PC-9 (cell line): ENCODE data around the gene TSPEAR. TPM values are rescaled to one million over a fixed set of nuclear protein-coding genes. Genes with fewer than 3 reads are reported as not detected.
"Not testable (repeated sequence)": the region's sequence is repeated elsewhere in the genome, so short reads cannot be mapped to it uniquely, and the experiment has no call there.

ENCODE experiments used
- BruUV-seq: library from RNA; stranded (reverse); fragments of 400-500 nt; replicated peaks from 2 replicates; lab custom pipeline; 2021; lab: Mats Ljungman, UMichigan
- CTCF ChIA-PET: fragments of 300-600 bp; sonication (Branson Sonifier 250); formaldehyde crosslinking; loops from one replicate; lab custom pipeline; 2022; ENCODE audit warnings: antibody characterized with exemption; lab: Charles Lee
- POLR2A ChIA-PET: fragments of 300-600 bp; sonication (Branson Sonifier 250); formaldehyde crosslinking; loops from one replicate; lab custom pipeline; 2022; ENCODE audit warnings: antibody characterized with exemption; ENCODE audit not compliant: unreplicated experiment; lab: Charles Lee
- DNase-seq, 2 experiments: peaks; one replicate each; pipeline versions ENCODE4 v3.0.0 to v3.0.0-alpha.2; 2015 to 2022; ENCODE audit warnings: mixed read lengths in 1 of 2
- H2AFZ ChIP-seq: fragments of 200-600 bp; sonication (generic); 2 replicates; pipeline ENCODE4 v1.8.1; 2017; ENCODE audit warnings: antibody characterized with exemption
- H3F3A ChIP-seq: fragments of 200-600 bp; sonication (generic); 2 replicates; pipeline ENCODE4 v1.8.1; 2017; ENCODE audit warnings: antibody characterized with exemption, mild to moderate bottlenecking, low read depth; ENCODE audit not compliant: insufficient read depth
- H3K27ac ChIP-seq: fragments of 200-600 bp; sonication (generic); 2 replicates; pipeline ENCODE4 v1.6.1; 2016; ENCODE audit warnings: mixed run types
- H3K27me3 ChIP-seq: fragments of 200-600 bp; sonication (generic); 2 replicates; pipeline ENCODE4 v1.6.1; 2016; ENCODE audit warnings: low read depth, mixed run types; ENCODE audit not compliant: insufficient read depth
- H3K36me3 ChIP-seq: fragments of 200-600 bp; sonication (generic); 2 replicates; pipeline ENCODE4 v1.6.1; 2016; ENCODE audit warnings: low read depth, mixed run types
- H3K4me1 ChIP-seq: fragments of 200-600 bp; sonication (generic); replicated peaks from 2 replicates; pipeline ENCODE4 v1.6.1; 2016; ENCODE audit warnings: mixed run types; ENCODE audit not compliant: insufficient read depth
- H3K4me2 ChIP-seq: fragments of 200-600 bp; sonication (generic); 2 replicates; pipeline ENCODE4 v1.6.1; 2017; ENCODE audit warnings: mixed run types
- H3K4me3 ChIP-seq: fragments of 200-600 bp; sonication (generic); 2 replicates; pipeline ENCODE4 v1.6.1; 2016; ENCODE audit warnings: mixed run types
- H3K79me2 ChIP-seq: fragments of 200-600 bp; sonication (generic); 2 replicates; pipeline ENCODE4 v1.6.1; 2017; ENCODE audit warnings: low read depth, mixed run types
- H3K9me2 ChIP-seq: fragments of 200-600 bp; sonication (generic); 2 replicates; pipeline ENCODE4 v1.8.1; 2017; ENCODE audit warnings: mild to moderate bottlenecking; ENCODE audit not compliant: insufficient read depth
- H3K9me3 ChIP-seq: fragments of 200-600 bp; sonication (generic); 2 replicates; pipeline ENCODE4 v1.8.1; 2016; ENCODE audit warnings: low read depth; ENCODE audit not compliant: insufficient read depth
- H4K20me1 ChIP-seq: fragments of 200-600 bp; sonication (generic); 2 replicates; pipeline ENCODE4 v1.8.1; 2017; ENCODE audit not compliant: insufficient read depth
- CTCF ChIP-seq: fragments of 200-600 bp; sonication (generic); conservative IDR thresholded peaks from 2 replicates; pipeline ENCODE4 v1.6.1; 2017; ENCODE audit warnings: mixed run types, antibody characterized with exemption, mild to moderate bottlenecking, moderate library complexity
- EZH2 ChIP-seq: fragments of 200-600 bp; sonication (generic); IDR thresholded peaks from 2 replicates; pipeline ENCODE4 v1.8.0; 2017; ENCODE audit warnings: antibody characterized with exemption, low read depth
- intact Hi-C: fragments of 100-400 bp; cut with micrococcal nuclease; formaldehyde crosslinking; loops from one replicate; pipeline ENCODE4 v1.10.0; 2022; ENCODE audit not compliant: unreplicated experiment
- total RNA-seq: library from RNA; stranded (reverse); gene quantifications from 2 replicates; pipeline ENCODE4 v1.2.3, GENCODE V29; 2021

The TSPEAR gene
- total RNA-seq, 1 experiment from 2014 or later = not detected

- peaks cover 63% of the 10 kb centered on the region for H3K27me3 ChIP-seq
- DNase-seq = no peak
- CTCF ChIA-PET = no interaction called here
- no peak overlapping the region for H3K27ac ChIP-seq
- no peak overlapping the region for H3K4me2 ChIP-seq
- BruUV-seq = no TSS peak
- H4K20me1 ChIP-seq = no peaks in the 10 kb centered on the region
- POLR2A ChIA-PET = no interaction called here
- H3K4me3 ChIP-seq = no peak overlapping the region
- H3K36me3 ChIP-seq = no peaks in the 10 kb centered on the region
- intact Hi-C loops = no loop called here
- no peaks in the 10 kb centered on the region for H3K9me2 ChIP-seq
- H3F3A ChIP-seq = no peaks in the 10 kb centered on the region
- no peak overlapping the region for H2AFZ ChIP-seq
- no peaks in the 10 kb centered on the region for H3K4me1 ChIP-seq
- H3K9me3 ChIP-seq = peaks cover 7% of the 10 kb centered on the region; the same call in 1 of the 2 replicates
- H3K79me2 ChIP-seq = no peaks in the 10 kb centered on the region
- TF ChIP-seq EZH2 = no peak
- TF ChIP-seq CTCF = no peak
Observed at GRCh38 chr21:44694776-44695175, 16.6 kb downstream of the TSPEAR start.

- Histone ChIP-seq H2AFZ (no peak overlapping the region), H3K9me2 (no peaks in the 10 kb centered on the region), H4K20me1 (no peaks in the 10 kb centered on the region), H3K27me3 (peaks cover 61% of the 10 kb centered on the region), H3K4me3 (no peak overlapping the region), H3K4me1 (no peaks in the 10 kb centered on the region), H3K27ac (no peak overlapping the region), H3K9me3 (peaks cover 7% of the 10 kb centered on the region; the same call in 1 of the 2 replicates), H3K36me3 (no peaks in the 10 kb centered on the region), H3F3A (no peaks in the 10 kb centered on the region), H3K4me2 (no peak overlapping the region), H3K79me2 (no peaks in the 10 kb centered on the region)
- POLR2A ChIA-PET = no interaction called here
- intact Hi-C loops = no loop called here
- DNase-seq = no peak
- CTCF ChIA-PET = no interaction called here
- no peak for TF ChIP-seq CTCF
- no peak for TF ChIP-seq EZH2
- BruUV-seq = no TSS peak
Observed at GRCh38 chr21:44692798-44693512, 18.4 kb downstream of the TSPEAR start.

- no peaks in the 10 kb centered on the region for H3K4me1 ChIP-seq
- H2AFZ ChIP-seq = no peak overlapping the region
- no peak overlapping the region for H3K4me2 ChIP-seq
- H3K27me3 ChIP-seq = peaks cover 67% of the 10 kb centered on the region
- H3K4me3 ChIP-seq = no peak overlapping the region
- no peak overlapping the region for H3K27ac ChIP-seq
- no peaks in the 10 kb centered on the region for H3F3A ChIP-seq
- H3K36me3 ChIP-seq = no peaks in the 10 kb centered on the region
- no peaks in the 10 kb centered on the region for H3K79me2 ChIP-seq
- CTCF ChIA-PET = no interaction called here
- H4K20me1 ChIP-seq = no peaks in the 10 kb centered on the region
- TF ChIP-seq EZH2 (no peak), CTCF (no peak)
- no peak for DNase-seq
- intact Hi-C loops = no loop called here
- no peaks in the 10 kb centered on the region for H3K9me2 ChIP-seq
- POLR2A ChIA-PET = no interaction called here
- peaks cover 7% of the 10 kb centered on the region; the same call in 1 of the 2 replicates for H3K9me3 ChIP-seq
- no TSS peak for BruUV-seq
Observed at GRCh38 chr21:44691686-44692085, 19.7 kb downstream of the TSPEAR start.

- H3K4me3 ChIP-seq, H3K4me1 ChIP-seq, CTCF ChIA-PET: not testable (repeated sequence)
Observed at GRCh38 chr21:44689740-44690139, 21.6 kb downstream of the TSPEAR start.

More at GRCh38 chr21:44689740-44690139, 21.6 kb downstream of the TSPEAR start:
- BruUV-seq, intact Hi-C loops, H3K9me3 ChIP-seq, DNase-seq, H3K36me3 ChIP-seq, H3K4me2 ChIP-seq, H3K9me2 ChIP-seq, H3K27ac ChIP-seq, H3K79me2 ChIP-seq, H2AFZ ChIP-seq, POLR2A ChIA-PET, H4K20me1 ChIP-seq, H3F3A ChIP-seq: not testable (repeated sequence)
- peaks cover 69% of the 10 kb centered on the region for H3K27me3 ChIP-seq
